Stimulated activated CD8-positive, alpha-beta memory T cell treated with anti-CD3 and anti-CD28 coated beads, Interleukin-7, amount 100 ng/mL, for 1 hour (primary cell): ENCODE measurements around the gene IDH2.

ENCODE experiments used
- DNase-seq, 2 donors: peaks; one replicate each; pipeline ENCODE4 v3.0.0-alpha.2; 2020; ENCODE audit warnings: low read depth in 2 of 2

The IDH2 gene

DNA sequence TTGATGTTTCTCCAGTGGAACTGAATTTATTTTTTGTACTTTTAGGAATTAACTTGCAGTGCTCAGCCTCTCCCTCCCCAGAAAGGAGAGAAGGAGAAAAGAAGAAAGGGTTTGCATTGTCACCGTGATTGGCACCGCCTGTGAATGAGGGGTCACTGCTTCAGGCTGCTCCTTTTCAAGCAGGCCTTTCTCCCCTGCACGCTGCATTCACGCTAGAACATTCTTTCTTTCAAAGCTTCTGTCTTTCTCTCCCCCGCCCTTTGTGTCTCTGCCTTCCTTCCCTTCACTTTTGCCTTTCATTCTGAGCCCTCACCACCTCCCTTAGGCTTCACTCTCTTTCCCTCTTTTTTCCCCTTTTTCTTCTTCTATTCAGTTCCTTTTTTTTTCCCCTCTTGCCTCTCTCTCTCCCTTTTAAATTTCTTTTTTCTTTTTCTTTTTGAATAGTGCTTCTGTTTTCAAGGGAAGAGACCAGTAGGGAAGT is 58.7 kb downstream of the IDH2 start:
- no peak for DNase-seq

GRCh38 chr15:90042766-90043529 is 59.3 kb downstream of the IDH2 start:
- DNase-seq, result no peak

DNA sequence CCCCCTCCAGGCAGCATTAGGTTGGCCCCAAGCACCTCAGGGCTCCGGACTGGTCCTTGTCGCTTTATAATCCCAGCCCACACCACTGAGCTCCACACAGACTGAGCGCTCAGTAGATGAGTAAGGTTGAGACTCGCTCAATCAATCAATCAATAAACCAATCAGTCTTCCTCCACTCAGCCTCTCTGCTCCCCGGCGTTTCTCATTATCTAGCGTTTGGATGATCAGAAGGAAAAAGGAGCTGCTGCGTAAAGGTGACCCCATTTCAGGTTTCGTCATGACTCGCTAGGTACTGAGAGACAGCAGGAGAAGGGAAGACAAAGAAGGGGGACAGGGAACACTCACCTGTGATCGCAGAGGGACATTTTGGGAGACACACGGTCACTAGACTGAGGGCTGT is 59.9 kb downstream of the IDH2 start:
- DNase-seq, result no peak

DNA sequence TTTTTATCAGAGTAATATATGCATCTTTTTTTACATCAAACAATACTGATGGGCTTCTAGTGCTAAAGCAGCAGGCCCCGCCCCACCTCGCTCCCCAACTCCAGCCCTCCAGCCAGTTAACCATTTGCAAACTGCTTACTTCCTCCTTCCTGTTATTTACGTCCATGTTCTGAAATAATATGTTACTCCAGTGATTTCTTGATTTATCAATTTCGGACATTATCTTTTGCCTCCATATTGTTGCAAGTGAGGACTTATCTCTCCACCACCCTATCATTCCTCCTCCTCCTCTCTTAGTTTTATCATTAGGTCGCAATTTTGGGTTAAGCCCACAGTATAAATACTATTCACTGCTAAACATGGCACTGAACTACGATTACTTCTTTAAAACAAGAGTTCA is 61.6 kb downstream of the IDH2 start:
- DNase-seq, result no peak

- no peak for DNase-seq
Observed at GRCh38 chr15:90039996-90040395, 62.3 kb downstream of the IDH2 start.

GRCh38 chr15:90038632-90039095 is 63.6 kb downstream of the IDH2 start:
- DNase-seq, result no peak

- no peak for DNase-seq
Observed at GRCh38 chr15:90037961-90038631, 64.2 kb downstream of the IDH2 start.

DNA sequence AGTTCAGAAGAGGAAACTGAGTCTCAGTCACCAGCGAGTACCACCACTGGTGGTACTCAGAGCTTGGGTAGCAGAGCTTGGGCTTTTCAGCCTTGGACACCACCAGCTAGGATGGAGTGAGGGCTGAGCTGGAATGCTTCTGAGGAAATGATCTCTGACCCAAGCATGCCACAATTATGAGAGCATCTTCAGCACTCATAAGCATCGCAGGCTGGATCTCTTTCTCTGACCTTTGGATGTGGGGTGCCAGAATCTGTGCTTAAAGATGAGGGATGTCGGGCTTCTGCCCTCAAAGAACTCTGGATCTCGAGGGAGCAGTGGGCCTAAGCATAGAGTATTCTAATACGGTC is 64.8 kb downstream of the IDH2 start:
- no peak for DNase-seq

- no peak for DNase-seq
Observed at GRCh38 chr15:90036806-90037510, 65.3 kb downstream of the IDH2 start.

DNA sequence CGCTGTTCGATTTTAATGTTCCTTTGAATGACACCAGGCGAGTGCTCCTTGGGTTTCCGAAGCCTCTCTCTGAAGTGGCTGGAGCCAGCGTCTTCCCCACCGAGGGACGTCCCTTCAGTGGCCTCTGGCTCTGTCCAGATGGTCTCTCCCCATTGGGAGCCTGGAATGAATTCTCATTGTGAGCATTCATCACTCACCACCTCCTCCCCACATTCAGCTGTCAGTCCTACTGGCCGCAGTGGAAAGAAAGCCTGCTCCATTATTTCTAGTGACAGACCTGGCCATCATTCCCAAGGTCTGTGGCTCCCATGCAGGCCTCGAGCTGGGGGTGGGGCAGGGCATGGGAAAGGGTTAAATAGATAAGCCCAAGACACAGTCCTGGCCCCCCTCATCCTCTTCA is 65.9 kb downstream of the IDH2 start:
- DNase-seq, result no peak

DNA sequence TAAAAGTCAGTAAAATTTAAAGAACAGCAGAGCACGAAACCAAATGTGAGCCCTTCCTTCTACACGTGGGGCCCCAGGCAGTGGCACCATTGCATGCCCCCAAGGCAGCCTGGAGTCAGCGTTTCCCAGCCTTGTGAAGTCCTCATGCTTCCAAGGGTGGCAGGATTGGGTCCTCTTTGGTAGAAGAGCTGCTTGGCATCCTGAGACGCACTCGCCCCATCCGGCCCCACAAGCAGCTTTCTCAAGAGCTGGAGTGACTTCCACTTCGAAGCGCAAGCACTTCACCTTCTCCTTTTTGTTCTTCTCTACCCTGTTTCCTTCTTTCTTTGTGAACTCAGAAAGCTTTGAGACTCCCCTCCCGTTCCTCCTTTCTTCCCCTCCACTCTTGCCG is 66.4 kb downstream of the IDH2 start:
- no peak for DNase-seq

- DNase-seq, result no peak
Observed at GRCh38 chr15:90035095-90035839, 67.0 kb downstream of the IDH2 start.

DNA sequence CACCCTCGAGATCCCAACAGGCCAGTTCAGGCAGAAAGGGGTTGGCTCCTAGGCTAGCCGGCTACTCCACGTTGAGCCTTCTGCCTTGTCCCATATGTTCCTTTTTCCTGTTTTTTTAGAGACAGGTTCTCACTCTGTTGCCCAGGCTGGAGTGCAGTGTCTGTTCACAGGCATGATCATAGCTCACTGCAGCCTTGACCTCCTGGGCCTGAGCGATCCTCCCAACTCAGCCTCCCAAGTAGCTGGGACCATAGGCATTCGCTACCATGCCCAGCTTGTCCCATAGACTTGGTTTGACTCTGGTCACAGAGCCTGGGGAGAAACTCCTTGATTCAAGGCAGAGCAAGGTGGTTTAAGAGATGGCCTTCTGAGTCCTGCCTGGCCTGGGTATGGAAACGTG is 68.8 kb downstream of the IDH2 start:
- no peak for DNase-seq
